DMS53 (cell line): ENCODE results near the gene MTCL1.

Source experiments
- DNase-seq: peaks from one replicate; lab custom pipeline; 2025; lab: John Stamatoyannopoulos, UW

MTCL1 gene

GRCh38 chr18:8868276-8868675 is 162.9 kb downstream of the MTCL1 start:
- no peak for DNase-seq

DNA sequence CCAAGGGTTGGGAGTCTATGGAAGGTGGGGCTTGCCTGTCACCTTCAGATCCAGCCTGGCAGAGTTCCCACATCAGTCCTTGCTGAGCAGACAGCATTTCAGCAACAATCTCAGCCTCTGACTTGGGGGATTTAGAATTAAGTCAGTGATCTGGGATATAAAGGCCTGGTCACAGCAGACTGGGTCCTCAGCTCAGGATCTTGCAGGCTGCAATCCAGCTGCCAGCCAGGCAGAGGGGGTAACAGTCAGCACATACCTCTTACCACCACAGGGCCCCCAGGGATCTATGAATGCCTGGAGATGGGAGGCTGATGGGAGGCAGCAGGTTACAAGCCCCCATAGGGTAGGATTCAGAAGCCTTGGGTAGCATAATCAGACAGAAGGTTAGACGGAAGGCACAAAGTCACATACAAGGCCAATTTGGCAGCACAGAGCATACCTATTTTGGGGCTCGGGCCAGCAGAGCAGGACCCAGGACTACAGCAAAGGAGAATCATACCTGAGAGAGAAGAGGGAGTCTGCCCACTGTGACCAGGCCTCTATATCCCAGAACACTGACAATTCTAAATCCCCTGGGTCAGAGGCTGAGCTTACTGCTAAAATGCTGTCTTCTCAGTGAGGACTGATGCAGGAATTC is 163.5 kb downstream of the MTCL1 start:
- DNase-seq = no peak

- DNase-seq = no peak
Observed at GRCh38 chr18:8869696-8870095, 164.3 kb downstream of the MTCL1 start.

DNA sequence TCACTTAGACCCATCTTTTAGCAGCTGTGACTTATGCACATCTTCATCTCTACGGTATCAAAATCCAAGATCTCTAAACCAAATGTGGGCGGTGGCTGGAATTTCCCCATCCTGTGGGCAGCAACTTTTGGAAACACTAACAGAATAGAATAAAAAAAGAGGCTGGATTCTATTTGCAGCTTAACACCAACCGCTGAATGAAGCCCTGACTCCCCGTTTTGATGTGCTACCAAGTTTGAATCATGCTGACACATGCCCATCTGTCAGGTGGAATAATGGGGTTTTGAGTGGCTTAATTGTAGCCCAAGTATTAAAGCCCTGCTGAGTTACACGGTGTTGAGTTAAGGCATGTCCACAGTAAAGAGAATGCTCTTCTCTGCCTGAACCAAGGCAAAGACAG is 165.2 kb downstream of the MTCL1 start:
- no peak for DNase-seq

GRCh38 chr18:8871489-8871888 is 166.1 kb downstream of the MTCL1 start:
- no peak for DNase-seq

DNA sequence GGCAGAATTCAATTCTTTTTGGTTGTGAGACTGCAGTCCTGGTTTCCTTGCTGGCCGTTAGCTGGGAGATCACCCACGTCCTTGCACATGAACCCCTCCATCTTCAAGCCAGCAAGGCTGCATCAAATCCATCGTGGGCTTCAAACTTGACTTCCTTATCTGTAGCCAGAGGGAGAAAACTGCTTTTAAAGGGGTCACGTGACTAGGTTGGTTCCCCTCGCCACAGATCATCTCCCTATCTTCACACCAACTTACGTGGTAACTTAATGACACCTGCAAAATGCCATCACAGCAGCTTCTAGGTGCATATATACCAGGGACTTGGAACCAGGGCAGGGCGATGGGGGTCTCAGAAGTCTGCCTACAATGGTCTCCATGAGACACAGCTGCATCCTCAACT is 169.5 kb downstream of the MTCL1 start:
- DNase-seq = no peak

GRCh38 chr18:8876887-8877286 is 171.5 kb downstream of the MTCL1 start:
- DNase-seq = no peak

DNA sequence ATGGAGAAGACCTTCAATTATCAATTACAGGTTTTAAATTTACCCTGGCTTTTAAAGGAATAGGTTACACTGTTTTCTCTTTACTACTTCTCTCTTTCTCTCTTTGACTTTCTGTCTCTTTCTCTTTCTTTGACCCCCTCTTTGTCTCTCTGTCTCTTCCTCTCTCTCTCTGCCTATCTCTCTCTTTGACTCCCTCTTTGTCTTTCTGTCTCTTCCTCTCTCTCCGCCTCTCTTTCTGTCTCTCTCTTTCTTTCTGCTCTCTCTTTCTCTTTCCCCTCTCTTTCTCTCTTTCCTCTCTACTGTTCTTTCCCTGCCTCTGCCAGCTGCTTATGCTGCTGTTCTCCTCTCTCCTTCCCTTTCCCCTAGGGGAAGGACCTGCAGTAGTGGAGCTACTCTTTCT is 175.7 kb downstream of the MTCL1 start:
- no peak for DNase-seq
